Skin of body (tissue), 2 donors: Measurements from ENCODE around the gene CLEC12A. TPM values are rescaled to one million over a fixed set of nuclear protein-coding genes. Genes with fewer than 3 reads are reported as not detected.
"Not testable (repeated sequence)": the region's sequence is repeated elsewhere in the genome, so short reads cannot be mapped to it uniquely, and the experiment has no call there.

Experiments
- DNase-seq: peaks from one replicate; lab custom pipeline; 2025; lab: John Stamatoyannopoulos, UW
- total RNA-seq: library from RNA; depleted of rRNA; stranded (reverse); fragments of >200 nt; gene quantifications from one replicate; pipeline ENCODE4 v1.2.3, GENCODE V29; 2014

The CLEC12A gene
- total RNA-seq, 1 donor from 2014 or later: 7.2 TPM

DNA sequence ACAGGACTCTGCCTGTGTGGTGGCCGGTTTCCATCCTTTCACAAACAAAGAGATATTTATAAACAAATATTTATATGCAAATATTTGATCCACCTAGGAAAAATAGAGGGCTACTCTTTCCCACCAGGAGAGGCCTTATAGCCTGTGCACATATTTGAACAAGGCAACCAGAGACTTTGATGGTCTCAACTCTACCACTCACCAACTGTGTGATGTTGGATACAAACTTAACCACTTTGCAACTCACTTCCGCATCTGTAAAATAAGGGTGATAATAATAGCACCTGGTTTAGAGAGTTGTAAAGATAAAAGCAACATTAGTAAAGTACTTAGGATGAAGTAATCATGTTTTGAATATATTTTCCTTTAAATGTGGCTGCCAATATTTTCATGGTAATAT lies 1.5 kb upstream of the CLEC12A start:
- no peak for DNase-seq

DNA sequence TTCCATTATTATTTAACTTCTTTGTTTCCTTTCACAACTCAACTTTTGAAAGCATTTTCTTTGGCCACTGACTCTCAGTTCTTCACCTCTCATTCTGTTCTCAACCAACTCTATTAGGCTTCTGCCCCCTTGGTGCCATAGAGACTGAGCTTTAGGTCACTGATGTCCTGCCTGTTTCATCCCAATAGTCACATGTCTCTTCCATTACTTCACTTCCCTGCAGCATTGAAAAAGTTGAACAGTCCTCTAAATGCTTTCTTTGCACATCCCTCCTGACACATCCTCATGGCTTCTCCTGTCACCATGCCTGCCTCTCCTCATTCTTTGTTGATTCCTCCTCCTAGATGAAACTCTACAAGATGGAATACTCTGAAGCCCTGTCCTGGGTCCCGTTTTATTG lies 2.7 kb downstream of the CLEC12A start:
- DNase-seq: no peak

DNA sequence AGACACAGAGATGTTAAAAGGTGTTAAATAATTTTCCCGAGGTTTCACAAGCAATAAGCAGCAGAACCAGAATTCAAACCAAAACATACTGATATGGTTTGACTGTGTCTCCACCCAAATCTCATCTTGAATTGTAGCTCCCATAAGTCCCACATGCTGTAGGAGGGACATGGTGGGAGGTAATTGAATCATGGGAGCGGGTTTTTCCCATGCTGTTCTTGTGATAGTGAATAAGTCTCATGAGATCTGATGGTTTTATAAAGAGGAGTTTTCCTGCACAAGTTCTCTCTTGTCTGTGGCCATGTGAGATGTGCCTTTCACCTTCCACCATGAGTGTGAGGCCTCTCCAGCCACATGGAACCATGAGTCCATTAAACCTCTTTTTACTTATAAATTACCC lies 3.5 kb downstream of the CLEC12A start:
- DNase-seq: not testable (repeated sequence)

DNA sequence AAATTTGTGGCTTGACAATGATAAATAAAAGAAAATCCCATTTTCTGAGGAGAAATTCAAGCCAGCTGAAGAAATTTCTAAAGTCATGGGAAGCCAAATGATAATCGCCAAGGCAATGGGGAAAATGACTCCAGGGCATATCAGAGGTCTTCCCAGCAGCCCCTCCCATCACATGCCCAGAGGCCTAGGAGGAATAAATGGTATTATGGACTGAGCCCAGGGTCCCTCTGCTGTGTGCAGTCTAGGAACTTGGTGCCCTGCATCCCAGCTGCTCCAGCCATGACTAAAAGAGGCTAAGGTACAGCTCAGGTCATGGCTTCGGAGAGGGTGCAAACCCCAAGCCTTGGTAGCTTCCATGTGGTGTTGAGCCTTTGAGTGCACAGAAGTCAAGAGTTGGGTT lies 4.4 kb downstream of the CLEC12A start:
- no peak for DNase-seq

DNA sequence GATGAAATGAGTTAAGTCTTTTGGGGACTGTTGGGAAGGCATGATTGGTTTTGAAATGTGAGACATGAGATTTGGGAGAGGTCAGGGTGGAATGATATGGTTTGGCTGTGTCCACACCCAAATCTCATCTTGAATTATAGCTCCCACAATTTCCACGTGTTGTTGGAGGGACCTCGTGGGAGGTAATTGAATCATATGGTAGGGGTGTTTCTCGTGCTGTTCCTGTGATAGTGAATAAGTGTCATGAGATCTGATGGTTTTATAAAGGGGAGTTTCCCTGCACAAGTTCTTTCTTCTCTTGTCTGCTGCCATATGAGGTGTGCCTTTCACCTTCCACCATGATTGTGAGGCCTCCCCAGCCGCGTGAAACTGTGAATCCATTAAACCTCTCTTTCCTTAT lies 5.4 kb downstream of the CLEC12A start:
- DNase-seq: not testable (repeated sequence)

DNA sequence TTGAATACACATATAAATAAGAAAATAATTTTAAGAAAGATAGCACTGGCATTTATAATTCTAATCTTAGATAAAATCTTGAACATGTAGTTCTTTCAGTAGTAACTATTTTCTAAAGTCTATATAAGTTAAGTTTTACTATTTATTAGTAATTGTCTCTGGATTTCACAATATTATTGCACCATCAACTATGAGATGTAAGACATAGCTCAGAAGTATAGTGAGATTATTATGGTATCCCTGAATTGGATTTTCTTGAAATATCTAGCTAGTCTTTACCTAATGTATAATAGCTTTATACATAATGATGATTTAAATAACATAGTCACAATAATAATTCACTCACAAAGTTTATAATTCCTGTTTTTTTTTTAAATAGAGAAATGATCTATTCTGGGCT lies 6.7 kb downstream of the CLEC12A start:
- no peak for DNase-seq

DNA sequence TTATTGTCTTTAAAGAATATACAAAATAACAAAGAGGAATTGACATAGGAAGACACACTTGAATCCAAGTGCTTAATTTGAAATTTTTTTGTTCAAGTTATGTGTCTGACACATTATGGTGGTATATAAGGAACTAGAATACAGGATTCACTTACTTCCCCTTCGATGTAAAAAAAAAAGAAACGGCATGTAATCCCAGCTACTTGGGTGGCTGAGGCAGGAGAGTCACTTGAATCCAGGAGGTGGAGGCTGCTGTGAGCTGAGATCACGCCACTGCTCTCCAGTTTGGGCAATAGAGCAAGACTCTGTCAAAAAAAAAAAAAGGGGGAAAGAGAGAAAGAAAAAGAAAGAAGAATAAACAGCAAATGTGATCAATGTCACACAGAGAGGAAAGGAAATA lies 8.9 kb downstream of the CLEC12A start:
- DNase-seq: no peak

DNA sequence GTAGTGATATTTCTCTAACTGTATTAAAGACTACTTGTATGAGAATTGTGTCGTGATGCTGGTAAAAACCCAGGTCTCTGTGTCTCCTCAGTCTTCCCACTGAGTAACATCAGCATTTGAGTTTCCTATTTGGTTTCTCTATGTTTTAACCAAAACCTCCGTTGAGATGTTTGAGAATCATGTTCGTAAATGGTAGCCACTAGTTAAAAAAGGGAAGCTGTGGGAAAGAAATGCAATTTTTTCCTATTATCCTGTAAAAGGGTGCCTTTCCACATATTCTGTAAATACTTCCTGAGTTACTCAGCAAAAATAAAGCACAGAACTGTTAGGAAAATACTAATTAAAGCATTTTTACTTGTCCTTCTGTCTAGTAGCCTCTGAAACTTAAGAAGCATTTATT lies 20.7 kb downstream of the CLEC12A start:
- no peak for DNase-seq

DNA sequence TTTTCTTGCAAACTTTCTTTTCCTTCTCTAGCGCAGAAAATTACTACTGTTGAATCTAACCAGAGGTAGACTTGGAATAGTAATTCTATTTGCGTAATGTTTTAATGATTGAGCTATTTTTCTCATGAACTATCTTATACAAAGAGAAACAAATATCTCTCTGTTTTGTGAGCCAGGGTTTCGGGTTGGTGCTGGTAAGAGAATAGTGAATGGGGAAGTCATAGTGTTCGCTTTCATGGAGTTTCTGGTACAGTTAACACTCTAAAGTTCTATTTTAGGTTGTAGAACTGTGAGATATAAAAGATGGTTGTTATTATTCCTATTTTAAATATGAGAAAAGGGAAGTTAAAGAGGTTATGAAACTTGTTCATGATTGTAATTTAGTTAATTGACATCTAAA lies 21.1 kb downstream of the CLEC12A start:
- no peak for DNase-seq

DNA sequence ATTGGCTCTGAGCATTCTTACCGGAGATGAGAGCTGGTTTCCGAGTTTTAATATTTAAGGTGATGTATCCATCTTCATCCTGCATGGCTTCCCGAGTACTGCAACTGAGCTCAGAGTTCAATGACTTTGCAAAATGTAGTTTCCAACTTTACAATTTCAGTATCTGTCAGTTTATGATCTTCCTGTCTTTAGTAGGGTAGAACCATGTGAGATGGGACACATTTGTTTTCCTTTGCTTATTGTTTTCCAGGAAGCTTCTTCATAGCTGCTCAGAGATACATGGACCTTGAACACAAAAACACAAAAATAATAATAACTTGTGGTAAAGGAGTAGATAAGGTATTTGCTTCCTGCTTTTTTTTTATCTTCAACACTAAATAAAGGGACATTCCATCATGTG lies 27.8 kb downstream of the CLEC12A start, which contains the start of gene CLEC1B:
CLEC1B (minus strand) TSS at position 106 of the 400 bp plus-strand sequence; CDS start at position 85, 21 bp downstream.
- no peak for DNase-seq

DNA sequence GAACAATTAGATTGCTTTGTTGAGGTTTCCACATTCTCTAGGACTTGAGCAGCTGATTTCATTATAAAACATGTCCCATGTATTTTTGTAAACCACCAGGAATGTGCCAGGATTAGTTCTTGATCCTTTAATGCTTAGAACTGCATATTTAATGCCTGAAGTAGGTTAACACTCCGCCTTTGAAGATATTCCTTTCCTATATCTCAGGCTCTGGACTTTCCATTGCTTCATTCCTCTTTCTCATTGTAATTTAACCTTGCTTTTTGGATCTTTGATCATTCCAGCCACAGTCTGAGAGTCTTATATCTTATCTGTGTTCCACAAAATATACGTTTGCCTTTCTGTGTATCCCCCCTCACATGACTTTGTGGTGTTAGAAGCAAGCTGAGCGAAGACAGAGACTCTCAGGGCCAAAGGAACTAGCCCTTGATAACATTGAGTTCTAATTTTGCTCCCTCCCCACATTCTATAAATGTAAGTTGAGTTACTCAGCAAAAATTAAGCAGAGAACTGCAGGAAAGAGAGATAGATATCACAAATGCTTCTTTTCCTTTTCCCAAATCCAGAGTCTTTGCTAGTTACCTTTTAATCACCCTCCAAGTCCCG lies 30.1 kb downstream of the CLEC12A start:
- no peak for DNase-seq

DNA sequence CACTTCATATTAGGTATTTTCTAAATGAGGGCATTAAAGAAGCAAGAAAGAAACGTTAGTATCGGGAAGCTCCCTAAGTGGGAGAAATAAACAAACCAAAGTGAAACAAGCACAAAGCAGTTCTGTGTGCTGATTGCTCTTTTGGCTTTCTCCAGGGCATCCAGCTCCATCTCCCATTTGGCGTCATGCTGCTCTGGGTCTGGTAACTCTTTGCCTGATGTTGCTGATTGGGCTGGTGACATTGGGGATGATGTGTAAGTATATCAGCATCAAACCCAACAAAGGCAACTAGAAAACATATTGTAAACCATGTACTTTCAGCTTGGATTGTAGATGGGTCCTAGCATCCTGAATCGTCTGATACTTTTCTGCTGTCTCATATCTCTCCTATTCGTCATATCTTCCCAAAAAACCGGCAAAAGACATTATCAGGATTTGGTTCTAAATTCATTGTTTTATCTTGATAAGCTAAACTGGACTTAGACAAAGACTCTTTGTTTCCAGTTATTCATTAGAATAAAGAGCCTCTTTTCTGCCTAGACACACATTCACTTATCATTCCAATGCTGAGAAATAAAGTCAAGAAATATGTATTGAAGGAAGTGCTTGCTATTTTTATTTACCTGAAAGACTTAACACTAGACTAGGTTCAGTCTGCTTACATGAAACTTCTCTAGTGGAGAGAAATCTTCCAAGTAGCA lies 41.6 kb downstream of the CLEC12A start:
- DNase-seq: no peak

DNA sequence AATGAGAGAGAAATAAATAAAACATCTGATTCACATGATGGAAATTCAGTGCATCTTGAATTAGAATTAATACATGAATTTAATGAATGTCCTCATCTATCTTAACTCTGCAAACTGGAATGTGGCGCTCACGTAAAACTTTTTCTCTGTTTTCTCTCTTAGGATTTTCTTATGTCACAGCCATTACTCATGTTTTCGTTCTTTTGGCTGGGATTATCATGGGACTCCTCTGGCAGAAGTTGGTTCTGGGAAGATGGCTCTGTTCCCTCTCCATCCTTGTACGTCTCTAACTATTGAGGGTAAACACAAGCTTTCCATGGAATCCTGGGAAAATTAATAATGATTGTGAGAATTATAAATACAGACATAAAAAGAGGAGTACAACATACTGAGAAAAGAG lies 44.2 kb downstream of the CLEC12A start:
- DNase-seq: no peak

DNA sequence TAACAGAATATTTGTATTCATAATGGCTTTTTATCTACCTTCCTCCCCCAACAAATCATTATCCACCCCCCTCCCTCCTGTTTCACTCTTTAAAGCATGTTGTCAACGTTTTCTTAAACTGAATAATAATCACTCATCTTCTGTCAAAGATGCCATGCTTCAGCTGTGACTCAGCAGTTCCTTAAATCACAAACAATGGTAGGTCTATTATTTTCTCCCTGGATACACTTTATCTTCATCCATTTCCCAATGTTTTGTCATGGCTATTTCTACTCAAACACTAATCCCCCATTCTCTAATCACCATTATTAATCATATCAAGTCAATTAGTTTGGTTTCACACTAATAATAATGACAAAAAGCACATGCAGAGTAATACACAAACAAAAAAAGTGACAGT lies 45.7 kb downstream of the CLEC12A start:
- no peak for DNase-seq

DNA sequence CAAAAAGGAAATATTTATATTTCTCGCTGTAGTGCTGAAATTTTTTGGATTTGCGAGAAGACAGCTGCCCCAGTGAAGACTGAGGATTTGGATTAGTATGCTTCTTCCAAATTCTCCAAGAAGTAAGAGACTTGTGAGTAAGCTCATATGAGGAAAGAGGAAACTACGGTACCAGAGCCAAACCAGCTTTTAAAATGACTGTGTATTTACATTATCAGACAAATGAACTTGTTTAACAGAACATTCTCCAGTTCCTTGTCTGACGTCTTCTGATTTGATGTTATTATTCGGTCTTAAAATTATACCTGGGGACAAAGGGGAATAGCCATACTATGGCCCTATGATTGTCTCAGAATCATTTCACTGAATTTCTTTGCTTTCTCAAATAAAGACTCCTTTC lies 47.2 kb downstream of the CLEC12A start:
- DNase-seq: no peak

DNA sequence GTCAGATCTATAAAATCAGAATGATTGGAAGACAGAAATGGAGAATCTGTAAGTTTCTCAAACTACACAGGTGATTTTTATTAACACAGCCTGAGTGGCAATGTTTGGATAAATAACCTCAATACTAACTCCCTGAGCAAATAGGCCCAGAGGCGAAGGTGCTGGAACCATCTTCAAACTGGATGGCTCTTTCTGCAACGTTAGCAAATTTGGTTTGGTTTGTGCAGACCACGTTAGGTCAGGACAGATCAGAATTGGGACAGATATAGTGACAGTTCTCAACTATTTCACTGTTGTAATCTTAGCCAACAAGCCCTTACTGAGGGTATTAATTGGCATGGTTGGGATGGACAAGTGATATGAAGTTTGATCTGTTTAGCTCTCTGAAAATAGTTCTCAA lies 50.1 kb downstream of the CLEC12A start:
- no peak for DNase-seq

DNA sequence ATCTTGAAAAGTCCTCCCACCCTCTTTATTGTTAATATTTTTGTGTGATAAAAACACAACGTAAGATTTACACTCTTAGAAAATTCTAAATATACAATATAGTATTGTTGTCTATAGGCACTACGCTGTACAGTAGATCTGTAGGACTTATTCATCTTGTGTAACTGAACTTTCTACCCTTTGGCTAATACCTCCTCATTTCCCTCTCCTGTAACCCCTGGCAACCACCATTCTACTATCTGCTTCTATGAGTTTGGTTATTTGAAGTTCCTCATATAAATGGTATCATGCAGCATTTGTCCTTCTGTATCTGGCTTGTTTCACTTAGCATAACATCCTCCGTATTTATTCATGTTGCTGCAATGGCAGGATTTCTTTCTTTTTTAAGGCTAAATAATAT lies 54.0 kb downstream of the CLEC12A start:
- no peak for DNase-seq

DNA sequence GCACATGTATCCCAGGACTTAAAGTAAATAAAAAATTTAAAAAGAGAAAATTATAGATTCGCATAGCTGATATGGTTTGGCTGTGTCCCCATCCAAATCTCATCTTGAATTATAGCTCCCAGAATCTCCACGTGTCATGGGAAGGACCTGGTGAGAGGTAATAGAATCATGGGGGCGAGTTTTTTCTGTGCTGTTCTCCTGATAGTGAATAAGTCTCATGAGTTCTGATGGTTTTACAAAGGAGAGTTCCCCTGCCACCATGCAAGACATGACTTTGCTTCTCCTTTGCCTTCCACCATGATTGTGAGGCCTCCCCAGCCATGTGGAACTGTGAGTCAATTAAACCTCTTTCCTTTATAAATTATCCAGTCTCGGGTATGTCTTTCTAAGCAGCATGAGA lies 55.5 kb downstream of the CLEC12A start:
- not testable (repeated sequence) for DNase-seq

DNA sequence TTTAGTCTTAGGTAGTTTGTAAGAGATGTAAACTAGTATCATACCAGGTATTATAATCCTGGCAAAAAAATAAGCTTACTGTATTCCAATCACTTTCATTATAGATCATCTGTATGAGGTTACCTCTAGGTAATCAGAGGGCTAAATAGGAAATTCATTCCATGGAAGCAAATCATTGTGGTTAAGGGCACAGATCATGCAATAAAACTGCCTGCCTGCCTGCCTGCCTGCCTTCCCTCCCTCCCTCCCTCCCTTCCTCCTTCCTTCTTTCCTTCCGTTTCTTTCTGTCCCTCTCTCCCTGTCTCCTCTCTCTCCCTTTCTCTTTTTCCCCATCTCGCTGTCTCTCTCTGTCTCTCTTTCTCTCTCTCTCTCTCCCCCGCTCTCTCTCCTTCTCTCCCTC lies 56.1 kb downstream of the CLEC12A start:
- DNase-seq: no peak

DNA sequence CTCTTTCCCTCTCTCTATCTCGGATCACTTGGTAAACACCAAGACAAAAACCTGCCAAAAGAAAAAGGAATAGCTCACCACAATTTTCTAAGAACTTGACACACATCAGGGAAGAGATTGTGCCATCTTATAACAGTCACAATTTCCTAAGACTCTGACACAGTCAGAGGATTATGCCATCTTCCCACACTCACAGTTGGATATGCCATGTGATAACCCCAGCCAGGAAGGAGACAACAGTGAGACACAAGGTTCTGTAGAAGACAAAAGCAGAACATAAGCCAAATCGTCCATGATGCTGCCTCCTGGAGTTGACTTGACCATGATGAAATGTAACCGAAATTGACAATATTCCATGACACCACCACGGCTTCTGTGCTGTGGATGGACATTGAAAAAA lies 56.5 kb downstream of the CLEC12A start:
- DNase-seq: no peak

DNA sequence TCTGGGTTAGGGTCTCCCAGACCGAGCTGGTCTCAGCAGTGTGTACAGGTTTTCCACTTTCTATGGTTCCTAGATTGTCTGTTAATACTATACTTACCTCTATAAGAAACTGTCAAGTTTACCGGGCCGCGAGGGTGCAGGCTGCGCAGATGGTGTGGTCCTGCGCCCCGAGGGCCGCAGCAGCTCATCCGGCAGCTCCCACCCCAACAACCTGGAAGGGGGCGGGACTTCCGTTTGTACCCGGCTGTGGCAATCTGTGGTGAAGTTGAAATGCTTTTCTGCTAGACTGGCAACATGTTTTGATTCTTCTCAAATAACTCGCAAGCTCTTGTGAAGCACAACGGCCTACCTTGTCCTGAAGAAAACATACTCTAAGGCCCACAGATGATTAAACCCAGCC lies 59.2 kb downstream of the CLEC12A start, which contains the start of gene CLEC9A:
CLEC9A (plus strand) TSS at position 237 of the 400 bp plus-strand sequence. CDS start 22,006 bp downstream, outside the sequence.
- DNase-seq: no peak

DNA sequence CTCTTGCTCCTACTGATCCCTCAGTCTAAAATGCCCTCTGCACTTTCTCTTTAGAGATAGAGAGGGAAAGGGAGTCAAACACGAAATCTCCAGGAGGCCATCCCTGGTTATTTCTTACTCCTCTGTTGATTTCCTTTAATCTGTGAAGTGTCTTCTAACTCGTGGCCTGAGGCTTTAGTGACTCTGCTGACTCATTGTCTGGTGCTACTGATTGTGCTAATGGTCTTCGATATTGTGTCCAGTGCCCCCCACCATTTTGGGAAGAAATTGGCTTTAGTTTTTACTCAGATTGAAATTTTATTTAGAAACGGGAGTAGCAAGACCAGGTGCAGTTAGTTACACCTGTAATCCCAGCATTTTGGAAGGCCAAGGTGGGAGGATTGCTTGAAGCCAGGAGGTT lies 60.1 kb downstream of the CLEC12A start:
- no peak for DNase-seq

DNA sequence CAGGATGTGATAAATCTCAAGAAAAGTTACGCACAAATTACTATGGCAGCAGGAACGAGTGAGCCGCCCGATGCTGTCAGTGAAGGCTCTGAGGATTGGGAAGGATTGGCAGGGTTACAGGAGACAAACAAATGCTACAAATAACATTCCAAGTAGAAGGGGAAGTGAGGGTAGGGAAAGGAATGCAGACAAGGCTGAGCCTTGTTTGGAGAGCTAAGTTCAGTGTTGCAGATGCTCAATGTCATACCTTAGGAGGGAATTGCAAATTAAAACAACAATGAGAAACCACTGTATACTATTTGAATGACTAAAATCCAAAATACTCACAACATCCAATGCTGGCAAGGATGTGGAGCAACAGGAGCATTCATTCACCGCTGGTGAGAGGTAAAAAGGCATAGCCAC lies 60.6 kb downstream of the CLEC12A start:
- no peak for DNase-seq
